ENCODE measurements around the gene SCFD1.

GRCh38 chr14:30725763-30726162, 103.6 kb downstream of the SCFD1 start:
- TF ChIP-seq CTCF (IDR thresholded peaks at IDR 0.05): no peak
- no peak for TF ChIP-seq POLR2A (IDR thresholded peaks at IDR 0.05)
